ENCODE data around the gene ATF7IP2. TPM values are rescaled to one million over a fixed set of nuclear protein-coding genes. Genes with fewer than 3 reads are reported as not detected.
"Not testable (repeated sequence)": the region's sequence is repeated elsewhere in the genome, so short reads cannot be mapped to it uniquely, and the experiment has no call there.

ATF7IP2 gene
- total RNA-seq, 1 experiment from 2014 or later = not detected

- DNase-seq = no peak
These were observed 24.6 kb downstream of the ATF7IP2 start for GRCh38 chr16:10410469-10410868.

GRCh38 chr16:10412935-10413601 lies 27.2 kb downstream of the ATF7IP2 start:
- no peaks in the 10 kb centered on the region for H3K36me3 ChIP-seq (ENCODE audit: low read depth)
- no peak overlapping the region for H3K4me3 ChIP-seq
- intact Hi-C loops (cut with micrococcal nuclease; ENCODE audit: unreplicated experiment) = no loop called here
- no peak for TF ChIP-seq EZH2 (IDR thresholded peaks at IDR 0.05; ENCODE audit: low read depth)
- no peak for TF ChIP-seq CTCF (conservative IDR thresholded peaks at IDR 0.05)
- DNase-seq = no peak
- H3K4me2 ChIP-seq = no peak overlapping the region
- ChIA-PET CTCF (no interaction called here), POLR2A (ENCODE audit: unreplicated experiment) (no interaction called here)
- no peak overlapping the region for H2AFZ ChIP-seq
- no peaks in the 10 kb centered on the region for H3F3A ChIP-seq (ENCODE audit: insufficient read depth, low read depth)
- H3K27ac ChIP-seq = no peak overlapping the region
- BruUV-seq (replicated peaks) = no TSS peak
- H3K27me3 ChIP-seq (ENCODE audit: insufficient read depth, low read depth) = no peaks in the 10 kb centered on the region
- H3K9me3 ChIP-seq (ENCODE audit: insufficient read depth, low read depth) = peaks cover 11% of the 10 kb centered on the region
- no peaks in the 10 kb centered on the region for H3K79me2 ChIP-seq (ENCODE audit: low read depth)
- H3K4me1 ChIP-seq (replicated peaks; ENCODE audit: insufficient read depth) = no peaks in the 10 kb centered on the region
- H4K20me1 ChIP-seq (ENCODE audit: insufficient read depth) = no peaks in the 10 kb centered on the region
- H3K9me2 ChIP-seq (ENCODE audit: insufficient read depth) = no peaks in the 10 kb centered on the region

More at GRCh38 chr16:10410469-10410868, 24.6 kb downstream of the ATF7IP2 start:
- no peak overlapping the region for H2AFZ ChIP-seq
- H3K4me1 ChIP-seq (replicated peaks; ENCODE audit: insufficient read depth) = no peaks in the 10 kb centered on the region
- no peaks in the 10 kb centered on the region for H3K27me3 ChIP-seq (ENCODE audit: insufficient read depth, low read depth)
- no TSS peak for BruUV-seq (replicated peaks)
- H3K9me2 ChIP-seq (ENCODE audit: insufficient read depth) = no peaks in the 10 kb centered on the region
- no peaks in the 10 kb centered on the region for H3F3A ChIP-seq (ENCODE audit: insufficient read depth, low read depth)
- TF ChIP-seq CTCF (conservative IDR thresholded peaks at IDR 0.05) (no peak), EZH2 (IDR thresholded peaks at IDR 0.05; ENCODE audit: low read depth) (no peak)
- H3K27ac ChIP-seq = no peak overlapping the region
- intact Hi-C loops (cut with micrococcal nuclease; ENCODE audit: unreplicated experiment) = no loop called here
- H3K9me3 ChIP-seq (ENCODE audit: insufficient read depth, low read depth) = peaks cover 11% of the 10 kb centered on the region
- no peak overlapping the region for H3K4me2 ChIP-seq
- H3K4me3 ChIP-seq = no peak overlapping the region
- ChIA-PET CTCF (no interaction called here), POLR2A (ENCODE audit: unreplicated experiment) (no interaction called here)
- H4K20me1 ChIP-seq (ENCODE audit: insufficient read depth) = no peaks in the 10 kb centered on the region
- H3K79me2 ChIP-seq (ENCODE audit: low read depth) = no peaks in the 10 kb centered on the region
- H3K36me3 ChIP-seq (ENCODE audit: low read depth) = no peaks in the 10 kb centered on the region

- H3F3A ChIP-seq (ENCODE audit: insufficient read depth, low read depth); H3K9me2 ChIP-seq (ENCODE audit: insufficient read depth); H3K9me3 ChIP-seq (ENCODE audit: insufficient read depth, low read depth); H3K27me3 ChIP-seq (ENCODE audit: insufficient read depth, low read depth); CTCF ChIA-PET; H3K4me2 ChIP-seq; POLR2A ChIA-PET (ENCODE audit: unreplicated experiment); H3K79me2 ChIP-seq (ENCODE audit: low read depth); H4K20me1 ChIP-seq (ENCODE audit: insufficient read depth); BruUV-seq (replicated peaks); intact Hi-C loops (cut with micrococcal nuclease; ENCODE audit: unreplicated experiment); H3K4me3 ChIP-seq; H3K4me1 ChIP-seq (replicated peaks; ENCODE audit: insufficient read depth); DNase-seq; H3K36me3 ChIP-seq (ENCODE audit: low read depth); H2AFZ ChIP-seq; H3K27ac ChIP-seq: not testable (repeated sequence)
These were observed 32.3 kb downstream of the ATF7IP2 start for GRCh38 chr16:10418204-10418603.

- Histone ChIP-seq H4K20me1 (ENCODE audit: insufficient read depth) (no peaks in the 10 kb centered on the region), H3K79me2 (ENCODE audit: low read depth) (no peaks in the 10 kb centered on the region), H3K27me3 (ENCODE audit: insufficient read depth, low read depth) (0 out of 2 replicates have a peak, but pooled peaks cover 3% of the 10 kb centered on the region), H3K27ac (no peak overlapping the region), H3K9me2 (ENCODE audit: insufficient read depth) (no peaks in the 10 kb centered on the region), H3K4me1 (replicated peaks; ENCODE audit: insufficient read depth) (no peaks in the 10 kb centered on the region), H3F3A (ENCODE audit: insufficient read depth, low read depth) (no peaks in the 10 kb centered on the region), H2AFZ (no peak overlapping the region), H3K36me3 (ENCODE audit: low read depth) (no peaks in the 10 kb centered on the region), H3K9me3 (ENCODE audit: insufficient read depth, low read depth) (no peaks in the 10 kb centered on the region; the same call in 1 of the 2 replicates), H3K4me3 (no peak overlapping the region), H3K4me2 (no peak overlapping the region)
- BruUV-seq (replicated peaks) = no TSS peak
- ChIA-PET POLR2A (ENCODE audit: unreplicated experiment) (no interaction called here), CTCF (no interaction called here)
- no peak for TF ChIP-seq CTCF (conservative IDR thresholded peaks at IDR 0.05)
- no peak for TF ChIP-seq EZH2 (IDR thresholded peaks at IDR 0.05; ENCODE audit: low read depth)
- no peak for DNase-seq
- intact Hi-C loops (cut with micrococcal nuclease; ENCODE audit: unreplicated experiment) = no loop called here
These were observed 33.8 kb downstream of the ATF7IP2 start for GRCh38 chr16:10419701-10420100.

Data from PC-9 (cell line).